IPS-15b (cell line): ENCODE measurements around the gene CTIF.

ENCODE experiments used
- H3K27me3 ChIP-seq: one replicate; pipeline ENCODE4 v1.6.1; 2013; ENCODE audit warnings: low read length; ENCODE audit not compliant: control insufficient read depth, insufficient read depth
- H3K36me3 ChIP-seq: one replicate; pipeline ENCODE4 v1.6.1; 2013; ENCODE audit warnings: low read length; ENCODE audit not compliant: control insufficient read depth, insufficient read depth
- H3K4me1 ChIP-seq: one replicate; pipeline ENCODE4 v1.6.1; 2013; ENCODE audit warnings: mild to moderate bottlenecking, low read length; ENCODE audit not compliant: control insufficient read depth, insufficient read depth
- H3K4me3 ChIP-seq: one replicate; pipeline ENCODE4 v1.5.1; 2013; ENCODE audit warnings: low read depth, low read length
- H3K9ac ChIP-seq: one replicate; pipeline ENCODE4 v1.6.1; 2013; ENCODE audit warnings: low read depth, mild to moderate bottlenecking, low read length
- H3K9me3 ChIP-seq: one replicate; pipeline ENCODE4 v1.6.1; 2013; ENCODE audit warnings: mild to moderate bottlenecking, low read length; ENCODE audit not compliant: control insufficient read depth, insufficient read depth

The CTIF gene

GRCh38 chr18:48741866-48742265 is 203.0 kb downstream of the CTIF start:
- peaks cover 3% of the 10 kb centered on the region for H3K36me3 ChIP-seq
- H3K4me3 ChIP-seq, result no peak overlapping the region
- no peaks in the 10 kb centered on the region for H3K27me3 ChIP-seq
- no peak overlapping the region for H3K9ac ChIP-seq
- no peaks in the 10 kb centered on the region for H3K9me3 ChIP-seq
- no peaks in the 10 kb centered on the region for H3K4me1 ChIP-seq

- H3K36me3 ChIP-seq, result peaks cover 3% of the 10 kb centered on the region
- no peak overlapping the region for H3K4me3 ChIP-seq
- H3K27me3 ChIP-seq, result no peaks in the 10 kb centered on the region
- no peak overlapping the region for H3K9ac ChIP-seq
- H3K4me1 ChIP-seq, result no peaks in the 10 kb centered on the region
- H3K9me3 ChIP-seq, result no peaks in the 10 kb centered on the region
Measured at GRCh38 chr18:48742304-48742703, 203.5 kb downstream of the CTIF start.

GRCh38 chr18:48742706-48743475 is 204.1 kb downstream of the CTIF start:
- H3K4me1 ChIP-seq, result no peaks in the 10 kb centered on the region
- H3K9me3 ChIP-seq, result no peaks in the 10 kb centered on the region
- H3K9ac ChIP-seq, result no peak overlapping the region
- peaks cover 3% of the 10 kb centered on the region for H3K36me3 ChIP-seq
- no peaks in the 10 kb centered on the region for H3K27me3 ChIP-seq
- H3K4me3 ChIP-seq, result no peak overlapping the region

- Histone ChIP-seq H3K36me3 (peaks cover under 1% of the 10 kb centered on the region), H3K9me3 (no peaks in the 10 kb centered on the region), H3K4me1 (no peaks in the 10 kb centered on the region), H3K27me3 (no peaks in the 10 kb centered on the region), H3K9ac (no peak overlapping the region), H3K4me3 (no peak overlapping the region)
Measured at GRCh38 chr18:48743886-48744285, 205.1 kb downstream of the CTIF start.

GRCh38 chr18:48745293-48745692 is 206.5 kb downstream of the CTIF start:
- Histone ChIP-seq H3K36me3 (no peaks in the 10 kb centered on the region), H3K9me3 (no peaks in the 10 kb centered on the region), H3K27me3 (no peaks in the 10 kb centered on the region), H3K4me1 (no peaks in the 10 kb centered on the region), H3K4me3 (no peak overlapping the region), H3K9ac (no peak overlapping the region)

GRCh38 chr18:48749768-48750167 is 210.9 kb downstream of the CTIF start:
- H3K4me3 ChIP-seq, result no peak overlapping the region
- H3K9ac ChIP-seq, result no peak overlapping the region
- no peaks in the 10 kb centered on the region for H3K27me3 ChIP-seq
- H3K36me3 ChIP-seq, result no peaks in the 10 kb centered on the region
- H3K9me3 ChIP-seq, result no peaks in the 10 kb centered on the region
- H3K4me1 ChIP-seq, result no peaks in the 10 kb centered on the region

GRCh38 chr18:48750485-48751175 is 211.8 kb downstream of the CTIF start:
- no peaks in the 10 kb centered on the region for H3K36me3 ChIP-seq
- no peaks in the 10 kb centered on the region for H3K27me3 ChIP-seq
- H3K9me3 ChIP-seq, result no peaks in the 10 kb centered on the region
- H3K9ac ChIP-seq, result no peak overlapping the region
- H3K4me3 ChIP-seq, result no peak overlapping the region
- no peaks in the 10 kb centered on the region for H3K4me1 ChIP-seq

- Histone ChIP-seq H3K4me3 (no peak overlapping the region), H3K4me1 (no peaks in the 10 kb centered on the region), H3K9me3 (no peaks in the 10 kb centered on the region), H3K36me3 (no peaks in the 10 kb centered on the region), H3K9ac (no peak overlapping the region), H3K27me3 (no peaks in the 10 kb centered on the region)
Measured at GRCh38 chr18:48751727-48752468, 213.1 kb downstream of the CTIF start.

- Histone ChIP-seq H3K4me3 (no peak overlapping the region), H3K9ac (no peak overlapping the region)
Measured at GRCh38 chr18:48752478-48752877, 213.6 kb downstream of the CTIF start.

GRCh38 chr18:48752928-48753327 is 214.1 kb downstream of the CTIF start:
- no peak overlapping the region for H3K9ac ChIP-seq

More at GRCh38 chr18:48752478-48752877, 213.6 kb downstream of the CTIF start:
- Histone ChIP-seq H3K36me3 (no peaks in the 10 kb centered on the region), H3K27me3 (no peaks in the 10 kb centered on the region), H3K4me1 (no peaks in the 10 kb centered on the region), H3K9me3 (no peaks in the 10 kb centered on the region)

GRCh38 chr18:48753691-48754090 is 214.9 kb downstream of the CTIF start:
- Histone ChIP-seq H3K9ac (no peak overlapping the region), H3K9me3 (no peaks in the 10 kb centered on the region), H3K4me1 (no peaks in the 10 kb centered on the region), H3K27me3 (no peaks in the 10 kb centered on the region), H3K4me3 (no peak overlapping the region), H3K36me3 (peaks cover 3% of the 10 kb centered on the region)

More at GRCh38 chr18:48752928-48753327, 214.1 kb downstream of the CTIF start:
- Histone ChIP-seq H3K36me3 (no peaks in the 10 kb centered on the region), H3K9me3 (no peaks in the 10 kb centered on the region), H3K4me1 (no peaks in the 10 kb centered on the region), H3K27me3 (no peaks in the 10 kb centered on the region), H3K4me3 (no peak overlapping the region)
